GF-D8 (cell line): ENCODE measurements around the gene SFRP5.

Experiments
- DNase-seq: peaks from one replicate; lab custom pipeline; 2025; lab: John Stamatoyannopoulos, UW

Gene SFRP5

GRCh38 chr10:97764519-97764931, 7.3 kb downstream of the SFRP5 start:
- DNase-seq = no peak

- DNase-seq = no peak
Observed at GRCh38 chr10:97763947-97764346, 7.9 kb downstream of the SFRP5 start.

DNA sequence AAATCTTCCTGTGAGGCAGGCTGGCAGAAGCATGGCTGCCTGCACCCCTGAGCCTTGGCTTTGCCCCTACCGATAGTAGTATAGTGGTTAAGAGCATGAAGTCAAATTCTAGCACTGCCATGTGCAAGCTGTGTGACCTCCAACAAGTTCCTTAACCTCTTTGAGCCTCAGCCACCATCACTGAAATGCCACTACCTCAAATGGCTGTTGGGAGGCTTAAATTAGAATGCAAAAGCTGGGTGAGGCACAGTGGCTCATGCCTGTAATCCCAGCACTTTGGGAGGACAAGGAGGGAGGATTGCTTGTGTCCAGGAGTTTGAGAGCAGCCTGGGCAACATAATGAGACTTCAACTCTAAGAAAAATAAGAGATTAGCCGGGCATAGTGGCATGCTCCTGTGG, 8.4 kb downstream of the SFRP5 start:
- DNase-seq = no peak

GRCh38 chr10:97762816-97763215, 9.0 kb downstream of the SFRP5 start:
- DNase-seq = no peak

- DNase-seq = no peak
Observed at GRCh38 chr10:97762056-97762455, 9.7 kb downstream of the SFRP5 start.

DNA sequence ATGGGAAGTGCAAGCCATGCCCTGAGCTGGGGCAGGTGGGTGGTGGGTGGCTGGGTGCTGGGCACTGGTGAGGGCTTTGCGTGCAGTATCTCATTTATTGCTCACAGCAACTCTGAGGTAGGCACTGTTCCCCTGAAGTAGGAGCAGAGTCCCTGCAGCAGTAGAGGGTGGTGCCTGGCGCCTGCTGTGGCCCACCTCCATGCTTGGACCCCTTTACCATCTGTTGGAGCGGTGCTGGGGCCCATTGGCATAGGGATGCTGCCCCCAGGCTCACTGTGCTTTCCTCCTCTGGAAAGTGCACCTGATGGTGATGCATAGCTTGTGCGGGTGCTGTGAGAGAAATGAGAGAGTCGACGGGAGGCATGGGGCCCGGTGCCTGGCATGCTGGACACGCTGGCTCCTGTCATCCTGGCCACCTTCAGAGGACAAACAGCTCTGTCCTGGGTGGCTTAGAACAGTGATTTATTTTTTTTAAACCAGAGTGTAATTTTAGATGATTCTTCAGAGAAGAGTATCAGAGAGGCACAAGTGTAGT, 10.4 kb downstream of the SFRP5 start:
- no peak for DNase-seq

- no peak for DNase-seq
Observed at GRCh38 chr10:97760461-97761257, 11.1 kb downstream of the SFRP5 start.

- DNase-seq = no peak
Observed at GRCh38 chr10:97759946-97760345, 11.9 kb downstream of the SFRP5 start.

DNA sequence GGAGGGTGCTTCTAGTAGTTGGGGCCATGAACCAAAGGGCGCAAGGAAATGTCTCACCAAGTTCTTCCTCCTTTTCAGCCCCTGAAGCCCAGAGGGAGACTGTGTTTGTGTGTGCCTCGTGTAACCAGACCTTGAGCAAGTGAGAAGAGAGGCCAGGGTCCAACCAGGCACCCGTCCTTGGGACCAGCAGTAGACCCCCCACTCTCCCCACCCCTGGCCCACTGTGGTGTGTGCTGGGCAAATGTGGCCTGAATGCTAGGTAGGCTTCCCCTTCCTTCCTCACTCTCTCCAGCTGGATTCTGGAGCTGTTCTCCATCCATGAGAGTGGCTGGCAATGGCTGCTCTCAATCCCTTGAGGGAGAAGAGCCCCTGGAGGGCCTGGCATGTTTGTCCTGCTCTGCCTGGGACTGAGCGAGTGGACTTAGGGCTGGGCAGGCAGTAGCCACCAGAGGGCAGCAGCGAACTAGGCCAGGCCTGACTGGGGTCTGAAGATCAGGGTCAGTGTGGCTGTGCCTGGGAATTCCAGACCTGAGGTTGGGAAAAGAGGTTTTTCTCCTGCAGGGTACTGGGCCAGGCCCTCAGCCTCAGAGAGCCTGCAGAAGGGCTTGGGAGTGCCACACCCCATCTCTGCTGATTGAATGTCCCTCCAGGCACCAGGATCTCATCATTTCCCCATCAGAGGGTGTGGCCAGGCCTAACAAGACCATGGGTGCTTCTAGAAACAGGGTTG, 12.5 kb downstream of the SFRP5 start:
- no peak for DNase-seq

GRCh38 chr10:97757471-97757870, 14.3 kb downstream of the SFRP5 start:
- no peak for DNase-seq

GRCh38 chr10:97755718-97756117, 16.1 kb downstream of the SFRP5 start:
- no peak for DNase-seq

DNA sequence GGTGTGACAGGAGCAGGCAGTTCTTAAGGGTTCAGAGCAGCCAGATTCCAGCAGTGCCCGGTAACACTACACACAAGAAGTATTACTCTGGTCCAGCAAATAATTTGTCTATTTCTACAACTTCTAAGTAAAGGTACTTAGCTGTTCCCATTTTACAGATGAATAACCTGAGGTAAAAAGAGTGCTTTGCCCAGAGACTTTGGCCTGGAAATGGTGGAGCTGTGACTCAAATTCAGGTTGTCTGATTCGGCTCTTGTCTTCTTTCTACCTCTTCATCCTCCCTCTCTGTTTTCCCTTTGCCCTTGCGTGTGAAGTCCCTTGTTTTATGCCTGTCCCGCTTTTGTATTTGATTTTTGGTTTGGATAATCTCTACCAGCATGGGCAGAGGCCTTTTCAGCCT, 17.1 kb downstream of the SFRP5 start:
- DNase-seq = no peak

GRCh38 chr10:97752956-97753355, 18.8 kb downstream of the SFRP5 start:
- no peak for DNase-seq

DNA sequence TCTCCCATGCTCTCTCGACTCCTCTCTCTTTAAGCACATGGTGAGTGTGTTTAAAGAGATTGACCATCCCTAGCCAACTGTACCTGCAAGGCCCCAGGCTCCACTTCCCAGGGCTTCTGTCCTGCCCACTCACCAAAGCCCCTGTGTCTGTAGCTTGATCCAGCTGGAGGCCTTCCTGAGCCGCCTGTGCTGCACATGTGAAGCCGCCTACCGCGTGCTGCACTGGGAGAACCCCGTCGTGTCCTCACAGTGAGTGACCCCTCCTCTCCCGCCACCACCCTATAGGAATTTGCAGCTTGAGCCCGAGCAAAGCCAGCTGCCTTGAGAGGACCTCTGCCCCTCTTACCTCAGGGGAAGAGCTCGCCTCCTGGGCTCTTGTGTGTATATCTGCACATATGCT, 23.7 kb downstream of the SFRP5 start:
- no peak for DNase-seq

GRCh38 chr10:97747573-97747972, 24.2 kb downstream of the SFRP5 start:
- DNase-seq = no peak

DNA sequence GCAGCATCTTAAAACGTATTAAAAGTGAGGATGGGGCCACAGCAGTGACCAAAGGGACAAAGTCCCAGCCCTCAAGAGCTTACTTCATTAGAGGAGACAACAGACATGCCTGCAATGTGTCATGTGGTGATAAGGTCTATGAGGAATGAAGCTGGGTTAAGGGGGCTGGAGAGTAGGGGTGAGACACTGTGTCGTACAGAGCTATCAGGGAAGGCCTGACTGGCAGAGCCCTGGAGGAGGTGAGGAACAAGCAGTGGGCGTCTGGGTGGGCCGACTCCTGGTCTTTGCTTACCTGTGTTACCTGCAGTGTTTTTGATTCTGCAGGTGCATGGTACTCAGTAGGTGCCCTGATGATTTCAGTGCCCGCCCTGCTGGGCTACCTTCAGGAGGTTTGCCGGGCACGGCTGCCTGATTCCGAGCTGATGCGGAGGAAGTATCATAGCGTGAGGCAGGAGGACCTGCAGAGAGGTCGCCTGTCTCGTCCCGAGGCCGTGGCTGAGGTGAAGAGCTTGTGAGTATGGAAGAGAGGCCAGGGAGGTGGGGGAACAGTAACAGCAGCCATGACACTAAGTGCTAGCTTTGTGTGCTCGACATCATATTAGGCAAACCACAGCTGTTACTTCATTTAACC, 27.3 kb downstream of the SFRP5 start:
- no peak for DNase-seq

- DNase-seq = no peak
Observed at GRCh38 chr10:97743169-97743943, 28.4 kb downstream of the SFRP5 start.

- DNase-seq = no peak
Observed at GRCh38 chr10:97740613-97741012, 31.2 kb downstream of the SFRP5 start.

- no peak for DNase-seq
Observed at GRCh38 chr10:97738616-97739015, 33.2 kb downstream of the SFRP5 start.

GRCh38 chr10:97737770-97738265, 34.0 kb downstream of the SFRP5 start:
- no peak for DNase-seq

DNA sequence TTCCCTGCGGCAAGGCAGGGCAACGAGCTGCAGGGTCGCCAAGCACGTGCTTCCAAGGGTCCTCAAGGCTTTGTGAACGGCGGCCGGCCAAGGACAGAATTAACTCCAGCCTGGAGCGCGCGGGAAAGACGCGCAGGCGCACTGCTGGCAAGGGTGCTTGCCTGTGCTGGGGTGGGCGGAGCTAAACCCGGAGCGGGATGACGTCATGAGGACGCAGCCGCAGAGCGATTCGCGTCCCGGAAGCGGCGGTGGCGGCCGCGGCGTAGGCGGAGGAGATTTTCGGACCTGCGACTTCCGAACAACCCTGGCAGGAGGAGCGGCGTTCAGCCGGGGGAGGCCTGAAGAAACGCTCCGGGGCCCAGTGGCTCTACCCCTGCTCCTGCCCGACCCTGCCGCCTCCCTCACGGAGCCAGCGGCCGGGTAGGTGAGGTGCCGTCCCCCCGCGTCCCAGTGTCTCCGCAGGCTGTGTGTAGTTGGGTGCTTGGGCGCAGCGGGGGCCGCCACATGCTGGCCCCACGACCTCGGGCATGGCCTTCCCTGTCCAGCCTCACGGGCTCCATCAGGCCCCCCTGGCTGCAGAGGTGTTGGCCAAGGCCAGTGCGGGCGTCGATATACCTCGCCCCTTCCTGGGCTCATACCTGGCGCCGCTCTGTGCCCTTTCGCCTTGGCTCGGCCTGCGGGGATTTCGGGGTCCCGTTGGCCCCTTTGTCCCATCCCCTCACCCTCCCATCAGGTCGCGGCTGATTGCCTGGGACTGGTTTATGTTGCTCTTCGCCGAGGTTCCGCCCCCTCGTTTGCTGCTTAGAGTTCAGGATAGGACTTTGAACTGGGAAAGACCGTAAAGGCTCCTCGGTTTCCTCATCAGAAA, 34.7 kb downstream of the SFRP5 start, which contains the start of gene ZFYVE27:
Gene ZFYVE27, plus strand, starts transcription at position 227 of the 868 bp plus-strand sequence. CDS start 1,350 bp downstream, outside the sequence.
- DNase-seq = peak; percentile 92
